Effector memory CD8-positive, alpha-beta T cell (primary cell): ENCODE data around the gene CCDC167.

Experiments used
- ATAC-seq: fragments of 150-1000 bp; cut with Tn5 transposase; replicated peaks from 2 replicates; pipeline ENCODE4 v1.10.0; 2021; ENCODE audit warnings: mild to moderate bottlenecking, moderate library complexity
- DNase-seq, 3 experiments: peaks; one replicate each; pipeline ENCODE4 v3.0.0; 2021
- H3K27ac Mint-ChIP-seq, 2 donors: one replicate each; pipeline ENCODE4 v1.8.0; 2022; ENCODE audit warnings: mild to moderate bottlenecking in 2 of 2, mixed read lengths in 2 of 2, moderate library complexity in 2 of 2
- H3K27me3 Mint-ChIP-seq, 2 donors: one replicate each; pipeline ENCODE4 v1.8.0; 2022; ENCODE audit warnings: mixed read lengths in 2 of 2
- H3K36me3 Mint-ChIP-seq: one replicate; pipeline ENCODE4 v1.8.0; 2022; ENCODE audit warnings: mild to moderate bottlenecking, moderate library complexity, mixed read lengths; ENCODE audit not compliant: insufficient read depth
- H3K4me1 Mint-ChIP-seq, 2 donors: one replicate each; pipeline ENCODE4 v1.8.0; 2022; ENCODE audit warnings: low read depth in 2 of 2, mixed read lengths in 2 of 2
- H3K4me3 Mint-ChIP-seq, 2 donors: one replicate each; pipeline ENCODE4 v1.8.0; 2022; ENCODE audit warnings: mild to moderate bottlenecking in 2 of 2, mixed read lengths in 2 of 2, moderate library complexity in 2 of 2
- H3K9me3 Mint-ChIP-seq, 2 donors: one replicate each; pipeline ENCODE4 v1.8.0; 2022; ENCODE audit warnings: mixed read lengths in 2 of 2

CCDC167 gene

DNA sequence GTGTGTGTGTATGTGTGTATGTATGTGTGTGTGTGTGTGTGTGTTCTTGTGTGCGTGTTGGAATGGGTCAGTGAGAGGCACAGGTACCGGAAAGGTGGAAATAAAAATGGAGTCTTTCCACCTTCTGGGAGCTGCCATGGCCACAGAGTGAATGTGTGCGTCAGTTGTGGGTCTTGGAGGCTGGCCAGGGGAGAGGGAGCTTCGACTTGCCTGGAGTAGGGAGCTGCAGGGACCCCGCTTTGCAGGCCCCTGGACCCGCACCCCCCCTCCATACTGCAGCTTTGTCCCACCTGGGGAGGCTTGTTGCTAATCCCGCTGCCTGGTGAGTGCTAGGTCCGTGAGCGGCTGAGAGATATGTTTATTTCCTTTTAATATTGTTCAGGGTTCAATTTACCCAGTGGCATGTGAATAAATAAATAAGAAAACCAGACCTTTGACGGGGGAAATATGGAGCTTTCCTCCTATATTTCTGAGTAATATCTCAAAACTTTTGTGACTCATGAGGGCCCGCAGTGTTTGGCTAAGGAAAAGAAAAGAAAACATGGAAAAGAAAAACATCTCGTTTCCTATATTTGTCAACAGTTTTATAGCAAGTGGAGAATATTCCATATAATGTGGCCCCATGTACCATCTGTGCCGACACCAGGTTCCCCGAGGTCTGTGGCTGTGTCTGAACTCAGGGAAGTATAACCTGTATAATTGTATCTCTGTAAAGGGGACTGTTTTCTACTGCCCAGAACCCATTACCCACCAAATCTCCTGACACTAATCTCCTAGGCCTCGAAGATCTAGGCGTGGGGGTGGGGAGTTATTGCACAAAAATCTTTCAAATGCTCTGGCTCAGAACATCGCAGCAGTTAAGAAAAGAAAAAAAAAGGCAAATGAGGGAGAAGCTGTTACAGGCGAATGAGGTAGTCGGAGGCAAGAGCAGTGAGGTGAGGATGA lies 24.6 kb upstream of the CCDC167 start:
- Mint-ChIP-seq H3K4me3 (no peak overlapping the region), H3K36me3 (peaks cover 45% of the 10 kb centered on the region), H3K4me1 (peaks cover 37 to 65% of the 10 kb centered on the region in 2 donors), H3K27me3 (no peaks in the 10 kb centered on the region), H3K9me3 (no peaks in the 10 kb centered on the region), H3K27ac (peak overlapping the region in 1 of 2 donors; percentile 77)
- no peak for DNase-seq
- ATAC-seq = no peak

DNA sequence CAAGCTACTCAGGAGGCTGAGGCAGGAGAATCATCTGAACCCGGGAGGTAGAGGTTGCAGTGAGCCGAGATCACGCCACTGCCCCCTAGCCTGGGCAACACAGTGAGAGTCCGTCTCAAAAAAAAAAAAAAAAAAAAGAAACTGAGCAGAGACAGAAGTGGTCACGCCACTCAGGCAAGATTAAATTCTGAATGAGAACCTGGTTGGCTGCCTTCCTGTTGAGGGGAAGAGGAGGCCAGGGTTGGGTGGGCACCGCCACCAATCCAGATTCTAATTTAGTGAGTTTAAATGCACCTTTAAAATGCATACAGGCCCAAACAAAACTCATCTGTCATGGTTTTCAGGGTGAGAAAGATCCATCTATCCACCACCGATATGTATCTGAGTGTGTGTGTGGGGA lies 23.7 kb upstream of the CCDC167 start:
- Mint-ChIP-seq H3K4me1 (peaks cover 46 to 70% of the 10 kb centered on the region in 2 donors), H3K27ac (peak overlapping the region; percentile 77 to 100), H3K36me3 (peaks cover 47% of the 10 kb centered on the region), H3K9me3 (no peaks in the 10 kb centered on the region), H3K4me3 (no peak overlapping the region), H3K27me3 (no peaks in the 10 kb centered on the region)
- no peak for ATAC-seq
- no peak for DNase-seq

DNA sequence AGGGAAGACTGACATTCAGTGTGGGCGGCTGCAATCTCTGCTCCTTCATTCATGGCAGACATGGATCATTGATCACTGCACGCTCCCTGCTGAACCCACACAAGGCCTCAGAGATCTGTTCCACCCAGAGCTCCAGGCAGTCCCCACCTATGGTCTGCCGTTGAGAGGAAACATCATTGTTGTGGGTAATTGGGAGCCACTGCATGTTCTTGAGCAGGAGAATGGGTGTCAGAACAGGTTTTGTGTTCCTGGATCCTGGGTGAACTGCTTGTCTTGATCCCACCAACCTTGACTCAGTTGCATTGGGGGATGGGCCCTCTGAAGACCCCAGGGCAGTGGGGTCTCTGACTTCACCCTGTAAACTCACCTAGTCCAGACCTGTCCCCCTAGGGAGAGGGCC lies 23.1 kb upstream of the CCDC167 start:
- H3K4me1 Mint-ChIP-seq = peaks cover 52 to 73% of the 10 kb centered on the region in 2 donors
- peak overlapping the region in 1 of 2 donors; percentile 77 for H3K4me3 Mint-ChIP-seq
- no peaks in the 10 kb centered on the region for H3K27me3 Mint-ChIP-seq
- peaks cover 52% of the 10 kb centered on the region for H3K36me3 Mint-ChIP-seq
- no peaks in the 10 kb centered on the region for H3K9me3 Mint-ChIP-seq
- no peak for ATAC-seq
- H3K27ac Mint-ChIP-seq = peak overlapping the region; percentile 77 to 100
- DNase-seq = no peak

DNA sequence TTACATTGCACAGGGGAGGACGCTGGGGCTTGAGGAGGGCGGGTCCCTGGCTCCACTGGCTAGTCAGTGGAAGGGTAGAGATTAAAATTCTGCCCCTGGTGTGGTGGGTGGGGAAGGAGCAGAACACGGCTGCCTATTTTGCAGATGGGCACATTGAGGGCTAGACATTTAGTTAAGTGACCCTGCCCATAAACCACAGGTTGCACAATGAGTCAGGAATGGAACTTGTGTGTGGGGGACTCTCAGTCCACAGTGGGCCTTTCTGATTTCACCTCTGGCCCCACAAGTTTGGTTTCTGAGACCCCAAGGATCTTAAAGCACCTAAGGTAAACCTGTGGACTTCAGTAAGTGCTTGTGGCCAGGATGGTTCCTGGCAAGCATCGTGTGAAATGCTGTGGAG lies 22.0 kb upstream of the CCDC167 start:
- ATAC-seq (no peak), DNase-seq (no peak)
- Mint-ChIP-seq H3K36me3 (peaks cover 59% of the 10 kb centered on the region), H3K9me3 (no peaks in the 10 kb centered on the region), H3K27me3 (no peaks in the 10 kb centered on the region), H3K27ac (peak overlapping the region; percentile 77 to 100), H3K4me3 (peak overlapping the region; percentile 31 to 77), H3K4me1 (peaks cover 59 to 75% of the 10 kb centered on the region in 2 donors)

DNA sequence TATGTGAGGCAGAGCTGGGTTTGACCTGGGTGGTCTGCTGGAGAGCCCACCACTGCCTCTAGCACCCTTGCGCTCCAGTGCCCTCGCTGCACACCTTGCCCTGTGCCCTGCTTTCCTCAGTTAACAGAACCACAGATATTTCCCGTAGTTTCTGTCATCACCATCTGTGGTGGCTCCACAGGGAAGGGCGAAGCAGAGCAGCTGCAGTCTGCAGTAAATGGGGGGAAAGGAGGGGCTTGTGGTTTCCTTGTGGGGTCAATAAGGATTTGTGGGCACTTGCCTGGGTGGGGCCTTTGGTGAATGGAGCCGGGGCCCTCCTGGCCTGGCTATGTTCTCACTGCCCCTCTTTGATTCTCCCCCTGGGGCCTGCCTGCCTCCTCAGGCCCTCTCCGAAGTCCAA lies 21.2 kb upstream of the CCDC167 start:
- DNase-seq (no peak), ATAC-seq (no peak)
- peak overlapping the region in 1 of 2 donors; percentile 77 for H3K4me3 Mint-ChIP-seq
- H3K27me3 Mint-ChIP-seq = no peaks in the 10 kb centered on the region
- peaks cover 67% of the 10 kb centered on the region for H3K36me3 Mint-ChIP-seq
- H3K4me1 Mint-ChIP-seq = peaks cover 66 to 78% of the 10 kb centered on the region in 2 donors
- H3K9me3 Mint-ChIP-seq = no peaks in the 10 kb centered on the region
- H3K27ac Mint-ChIP-seq = peak overlapping the region; percentile 77 to 100

DNA sequence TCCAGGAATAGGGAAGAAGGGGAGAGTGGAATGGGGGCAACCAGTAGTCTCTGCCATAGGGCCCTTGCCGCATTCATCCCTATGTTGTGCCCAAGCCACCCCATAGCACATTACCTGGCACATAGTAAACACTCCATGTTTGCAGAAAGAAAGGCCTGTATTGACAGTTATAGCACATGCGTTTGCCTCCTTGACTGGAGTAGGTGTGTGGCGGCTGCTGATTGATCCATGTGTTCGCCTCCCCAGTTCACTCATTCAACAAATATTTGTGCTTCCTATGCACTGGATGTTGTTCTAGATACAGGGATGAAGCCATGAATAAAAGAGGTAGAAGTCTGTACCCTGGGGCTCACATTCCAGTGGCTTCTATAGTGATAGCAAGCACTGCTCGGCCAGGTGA lies 19.8 kb upstream of the CCDC167 start:
- Mint-ChIP-seq H3K4me1 (peaks cover 72 to 80% of the 10 kb centered on the region in 2 donors), H3K4me3 (peak overlapping the region; percentile 90 to 98), H3K36me3 (peaks cover 74% of the 10 kb centered on the region), H3K27me3 (no peaks in the 10 kb centered on the region), H3K27ac (peak overlapping the region; percentile 100), H3K9me3 (no peaks in the 10 kb centered on the region)
- ATAC-seq = no peak
- no peak for DNase-seq

DNA sequence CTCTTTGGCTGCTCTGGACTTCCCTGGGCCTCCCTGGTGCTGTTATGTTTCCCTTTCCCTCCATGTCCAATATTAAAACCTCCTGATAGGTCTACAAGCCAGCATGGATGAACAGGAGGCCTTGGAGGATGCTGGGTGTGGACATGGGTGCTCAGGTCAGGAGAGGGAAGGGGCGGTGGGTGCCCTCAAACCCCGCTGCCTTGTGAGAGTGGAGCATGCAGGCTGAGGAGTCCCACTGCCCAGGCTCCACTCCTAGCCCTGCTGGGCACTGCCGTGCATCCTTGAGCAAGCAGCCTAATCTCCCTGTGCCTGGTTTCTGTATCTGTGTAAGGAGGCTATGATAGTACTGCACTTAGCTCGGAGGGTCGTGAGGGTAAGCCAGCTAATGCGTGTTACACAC lies 18.4 kb upstream of the CCDC167 start:
- no peaks in the 10 kb centered on the region for H3K27me3 Mint-ChIP-seq

DNA sequence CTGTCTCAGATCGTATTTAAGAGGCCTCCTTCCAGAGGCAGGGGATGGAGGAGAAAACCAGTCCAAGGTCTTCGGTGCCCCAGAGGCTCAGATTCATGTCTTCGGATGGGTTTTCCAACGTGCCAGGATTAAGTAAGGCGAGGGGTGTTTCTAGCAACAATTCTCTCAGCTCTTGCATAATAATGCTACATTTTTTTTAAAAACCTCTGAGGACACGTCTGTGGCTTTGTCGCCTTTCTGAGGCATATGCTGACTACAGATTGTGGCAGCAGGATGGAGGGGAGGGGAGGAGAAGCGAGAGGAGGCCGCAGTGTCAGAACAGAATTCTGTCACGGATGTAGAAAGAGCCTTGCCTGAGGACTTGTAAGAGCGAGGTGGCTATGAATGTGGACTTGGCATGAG lies 17.7 kb upstream of the CCDC167 start:
- ATAC-seq = peak; percentile 59
- H3K4me3 Mint-ChIP-seq = peak overlapping the region; percentile 90 to 98
- H3K4me1 Mint-ChIP-seq = peaks cover 86 to 88% of the 10 kb centered on the region in 2 donors
- peaks cover 68% of the 10 kb centered on the region for H3K36me3 Mint-ChIP-seq
- H3K27me3 Mint-ChIP-seq = no peaks in the 10 kb centered on the region
- peak overlapping the region; percentile 100 for H3K27ac Mint-ChIP-seq
- peak; percentile 74 to 80 (median 79) for DNase-seq
- H3K9me3 Mint-ChIP-seq = no peaks in the 10 kb centered on the region

More for the DNA sequence above, 18.4 kb upstream of the CCDC167 start:
- H3K36me3 Mint-ChIP-seq = peaks cover 71% of the 10 kb centered on the region
- no peak for DNase-seq
- H3K9me3 Mint-ChIP-seq = no peaks in the 10 kb centered on the region
- H3K4me1 Mint-ChIP-seq = peaks cover 85 to 88% of the 10 kb centered on the region in 2 donors
- H3K4me3 Mint-ChIP-seq = peak overlapping the region; percentile 90 to 98
- no peak for ATAC-seq
- peak overlapping the region; percentile 100 for H3K27ac Mint-ChIP-seq

DNA sequence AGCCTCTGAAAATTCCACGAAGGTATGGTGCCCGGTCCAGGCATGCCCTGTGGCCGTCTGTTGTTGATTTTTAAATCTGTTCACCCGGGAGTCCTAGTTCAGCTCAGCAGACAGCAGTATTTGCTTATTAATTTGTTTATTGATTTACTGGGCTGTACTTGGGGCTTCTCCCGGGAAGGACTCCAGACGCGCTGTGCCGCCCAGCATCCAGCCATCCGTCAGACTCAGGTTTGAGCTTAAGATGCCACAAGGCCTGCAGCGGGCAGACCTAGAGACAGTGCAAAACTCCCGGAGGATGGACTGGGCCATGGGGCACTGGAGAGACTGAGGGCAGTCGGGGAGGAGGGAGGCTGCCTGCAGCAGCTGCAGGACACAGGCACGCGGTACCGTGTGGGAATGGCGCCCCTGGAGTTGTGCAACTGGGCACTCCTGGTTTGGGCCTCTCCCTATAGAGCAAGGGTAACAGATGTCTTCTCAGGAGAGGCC lies 17.3 kb upstream of the CCDC167 start:
- peaks cover 82 to 84% of the 10 kb centered on the region in 2 donors for H3K4me1 Mint-ChIP-seq
- H3K4me3 Mint-ChIP-seq = peak overlapping the region; percentile 90 to 98
- DNase-seq (no peak), ATAC-seq (peak; percentile 2)
- no peaks in the 10 kb centered on the region for H3K27me3 Mint-ChIP-seq
- H3K36me3 Mint-ChIP-seq = peaks cover 65% of the 10 kb centered on the region
- peak overlapping the region; percentile 100 for H3K27ac Mint-ChIP-seq
- H3K9me3 Mint-ChIP-seq = no peaks in the 10 kb centered on the region

DNA sequence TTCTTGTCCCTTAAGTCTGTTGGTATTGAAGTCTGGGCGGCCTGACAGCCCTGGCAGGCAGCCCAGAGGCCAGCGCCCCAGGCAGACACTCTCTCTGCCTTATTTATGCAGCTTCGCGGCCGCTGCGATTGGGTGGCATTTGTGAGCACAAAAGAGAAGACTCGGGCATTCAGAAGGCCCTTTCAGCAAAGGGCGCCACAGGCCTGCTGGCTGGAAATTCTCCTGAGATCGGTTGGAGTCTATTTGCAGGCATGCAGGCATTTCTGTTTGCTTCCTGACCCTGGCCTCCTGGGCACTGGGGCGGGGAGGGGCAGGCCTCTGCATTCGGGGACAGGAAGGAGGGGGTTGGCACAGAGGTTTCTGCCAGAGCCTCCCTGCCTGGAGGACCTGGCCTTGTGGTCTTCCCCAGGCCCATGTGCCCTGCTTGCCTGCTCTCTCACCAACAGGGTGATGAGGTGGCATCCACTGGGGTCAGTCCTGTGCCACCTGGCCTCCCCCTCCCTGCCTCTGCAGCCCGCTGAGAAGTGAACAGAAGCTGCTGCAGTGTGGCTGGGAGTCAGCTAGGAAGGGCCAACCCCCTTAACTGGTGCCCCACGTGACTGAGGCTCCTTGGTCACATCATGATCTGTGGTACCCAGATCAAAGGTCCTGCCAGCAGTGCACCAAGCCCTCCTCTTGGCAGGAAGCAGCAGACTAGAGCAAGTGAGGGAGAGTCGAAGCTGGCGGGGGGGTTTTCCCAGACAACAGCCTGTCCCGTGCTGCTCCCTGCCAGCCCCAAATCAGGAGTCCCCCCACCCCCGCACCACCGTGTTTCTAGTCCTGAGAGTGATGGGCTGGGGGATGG lies 16.6 kb upstream of the CCDC167 start:
- H3K9me3 Mint-ChIP-seq = no peaks in the 10 kb centered on the region
- H3K4me3 Mint-ChIP-seq = peak overlapping the region; percentile 90 to 98
- H3K27ac Mint-ChIP-seq = peak overlapping the region; percentile 100
- peaks cover 61% of the 10 kb centered on the region for H3K36me3 Mint-ChIP-seq
- peaks cover 75 to 80% of the 10 kb centered on the region in 2 donors for H3K4me1 Mint-ChIP-seq
- DNase-seq = peak; percentile 89 to 92 (median 89)
- peak; percentile 78 for ATAC-seq
- H3K27me3 Mint-ChIP-seq = no peaks in the 10 kb centered on the region

DNA sequence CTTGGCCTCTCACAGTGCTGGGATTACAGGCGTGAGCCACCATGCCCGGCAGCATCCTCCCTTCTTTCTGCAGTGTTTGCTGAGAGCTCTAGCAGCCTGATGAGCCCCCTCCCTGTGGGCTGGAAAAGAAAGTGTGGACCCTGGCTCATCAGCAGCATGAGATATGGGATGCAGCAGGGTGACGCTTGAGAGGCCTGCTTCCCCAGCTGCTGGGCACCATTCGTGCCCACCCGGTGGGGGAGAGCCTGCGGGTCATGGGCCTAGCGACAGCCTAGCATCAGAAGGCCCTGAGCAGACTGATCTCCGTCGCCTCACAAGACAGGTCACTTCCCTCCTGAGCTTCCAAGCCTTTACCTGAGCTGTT lies 16.0 kb upstream of the CCDC167 start:
- DNase-seq = no peak
- Mint-ChIP-seq H3K27ac (peak overlapping the region; percentile 100), H3K4me1 (peaks cover 74 to 79% of the 10 kb centered on the region in 2 donors), H3K36me3 (peaks cover 57% of the 10 kb centered on the region), H3K27me3 (no peaks in the 10 kb centered on the region), H3K9me3 (no peaks in the 10 kb centered on the region), H3K4me3 (peak overlapping the region; percentile 90 to 98)
- ATAC-seq = no peak

DNA sequence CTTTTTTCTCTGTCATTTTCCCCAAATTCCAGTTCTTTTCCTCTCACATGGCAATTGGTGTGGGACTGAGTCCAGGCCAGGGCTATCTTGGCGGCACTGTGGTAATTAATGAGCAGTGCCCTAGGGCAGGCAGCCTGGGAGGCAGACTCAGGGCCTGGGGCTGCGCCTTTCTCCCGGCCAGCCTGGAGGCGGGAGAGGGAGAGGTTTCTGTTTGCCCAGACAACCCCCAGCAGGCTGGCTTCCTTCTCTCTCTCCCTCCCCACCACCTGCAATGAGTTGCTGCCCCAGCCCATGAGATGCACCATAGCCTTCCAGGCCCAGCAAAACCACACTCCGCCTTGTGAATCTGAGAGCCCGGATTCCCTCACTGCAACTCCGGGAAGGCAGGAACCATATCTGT lies 15.1 kb upstream of the CCDC167 start:
- H3K4me3 Mint-ChIP-seq = peak overlapping the region; percentile 90 to 98
- peaks cover 53% of the 10 kb centered on the region for H3K36me3 Mint-ChIP-seq
- H3K27me3 Mint-ChIP-seq = no peaks in the 10 kb centered on the region
- no peaks in the 10 kb centered on the region for H3K9me3 Mint-ChIP-seq
- ATAC-seq (no peak), DNase-seq (no peak)
- peaks cover 73 to 77% of the 10 kb centered on the region in 2 donors for H3K4me1 Mint-ChIP-seq
- H3K27ac Mint-ChIP-seq = peak overlapping the region; percentile 100

DNA sequence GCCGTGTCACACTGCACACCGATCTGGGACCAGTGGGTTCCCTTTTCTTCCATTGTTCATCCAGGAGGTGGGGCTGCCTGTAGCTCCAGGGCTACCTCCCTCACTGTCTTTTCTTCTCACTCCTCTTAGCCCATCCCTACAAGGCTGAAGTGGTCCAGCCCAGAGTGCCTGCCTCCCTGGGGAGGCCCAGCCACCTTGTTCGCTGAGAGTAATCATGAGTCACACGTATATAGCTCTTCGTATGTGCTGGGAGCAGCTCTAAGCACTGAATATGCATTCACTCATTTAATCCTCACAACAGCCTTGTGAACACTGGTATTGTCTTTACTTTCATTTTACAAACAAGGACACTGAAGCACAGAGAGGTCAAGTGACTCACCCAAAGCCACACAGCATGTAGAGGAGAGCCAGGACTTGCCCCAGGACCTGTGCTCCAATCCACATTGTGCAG lies 14.7 kb upstream of the CCDC167 start:
- ATAC-seq (no peak), DNase-seq (peak in 1 of 3 experiments; percentile 26)
- Mint-ChIP-seq H3K27me3 (no peaks in the 10 kb centered on the region), H3K9me3 (no peaks in the 10 kb centered on the region), H3K4me1 (peaks cover 70 to 76% of the 10 kb centered on the region in 2 donors), H3K36me3 (peaks cover 48% of the 10 kb centered on the region), H3K27ac (peak overlapping the region; percentile 100), H3K4me3 (peak overlapping the region; percentile 90 to 98)
